Measurements from ENCODE around the gene LDLRAD4.

Gene LDLRAD4

GRCh38 chr18:13438507-13439056, 220.0 kb downstream of the LDLRAD4 start:
- no peak for DNase-seq

GRCh38 chr18:13439461-13439860, 220.9 kb downstream of the LDLRAD4 start:
- DNase-seq, result no peak

GRCh38 chr18:13440277-13441248, 222.0 kb downstream of the LDLRAD4 start:
- no peak for DNase-seq

GRCh38 chr18:13441736-13442135, 223.2 kb downstream of the LDLRAD4 start:
- no peak for DNase-seq

- no peak for DNase-seq
Measured at GRCh38 chr18:13442451-13442850, 223.9 kb downstream of the LDLRAD4 start.

GRCh38 chr18:13443552-13443951, 225.0 kb downstream of the LDLRAD4 start:
- no peak for DNase-seq

- no peak for DNase-seq
Measured at GRCh38 chr18:13444430-13445240, 226.1 kb downstream of the LDLRAD4 start.

GRCh38 chr18:13445241-13445897, 226.8 kb downstream of the LDLRAD4 start:
- no peak for DNase-seq

GRCh38 chr18:13446024-13446423, 227.5 kb downstream of the LDLRAD4 start:
- DNase-seq, result no peak

- DNase-seq, result no peak
Measured at GRCh38 chr18:13446610-13447461, 228.3 kb downstream of the LDLRAD4 start.

- no peak for DNase-seq
Measured at GRCh38 chr18:13447621-13448334, 229.2 kb downstream of the LDLRAD4 start.

- DNase-seq, result no peak
Measured at GRCh38 chr18:13448335-13448795, 229.8 kb downstream of the LDLRAD4 start.

- no peak for DNase-seq
Measured at GRCh38 chr18:13449651-13450050, 231.1 kb downstream of the LDLRAD4 start.

GRCh38 chr18:13450289-13451212, 232.0 kb downstream of the LDLRAD4 start:
- DNase-seq, result no peak

GRCh38 chr18:13451213-13451540, 232.6 kb downstream of the LDLRAD4 start:
- no peak for DNase-seq

GRCh38 chr18:13451661-13452387, 233.3 kb downstream of the LDLRAD4 start:
- no peak for DNase-seq

- no peak for DNase-seq
Measured at GRCh38 chr18:13452388-13452811, 233.8 kb downstream of the LDLRAD4 start.

- no peak for DNase-seq
Measured at GRCh38 chr18:13452871-13453680, 234.5 kb downstream of the LDLRAD4 start.

Data from activated CD4-positive, alpha-beta T cell treated with anti-CD3 and anti-CD28 coated beads for 4 hours (primary cell).